Left lobe of liver (tissue), 2 donors: ENCODE measurements around the gene MROH8. TPM values are rescaled to one million over a fixed set of nuclear protein-coding genes. Genes with fewer than 3 reads are reported as not detected.
"Not testable (repeated sequence)": the region's sequence is repeated elsewhere in the genome, so short reads cannot be mapped to it uniquely, and the experiment has no call there.

ENCODE experiments used
- ATAC-seq: fragments of 200-7000 bp; cut with Tn5 transposase; one replicate; pipeline ENCODE4 v1.9.1; 2020; ENCODE audit warnings: mild to moderate bottlenecking, moderate library complexity
- DNase-seq: peaks from one replicate; pipeline ENCODE4 v3.0.0-alpha.2; 2020; ENCODE audit warnings: low spot score
- total RNA-seq: library from RNA; stranded (reverse); gene quantifications from one replicate; pipeline ENCODE4 v1.2.1, GENCODE V29; 2021
- donor health status: DM: no; HTN: no; CAD: no; lungs with moderate emphysema.
- donor health status: DM: no; HTN: yes; CAD: no.

The MROH8 gene
- total RNA-seq, 1 donor from 2014 or later = 4.7 TPM

- DNase-seq (peak; percentile 85), ATAC-seq (peak; percentile 91)
These were observed 83.5 kb downstream of the MROH8 start, which contains the start of gene RBL1 for GRCh38 chr20:37095599-37096414. Gene RBL1 (minus strand): TSS chr20:37095997. CDS start chr20:37095928, 69 bp downstream.

GRCh38 chr20:37095108-37095598 is 84.2 kb downstream of the MROH8 start:
- ATAC-seq (peak; percentile 42), DNase-seq (no peak)

- no peak for DNase-seq
- ATAC-seq = no peak
These were observed 88.9 kb downstream of the MROH8 start for GRCh38 chr20:37090407-37090806.

GRCh38 chr20:37081717-37082289 is 97.5 kb downstream of the MROH8 start:
- ATAC-seq = peak; percentile 79

GRCh38 chr20:37077009-37077408 is 102.3 kb downstream of the MROH8 start:
- DNase-seq (no peak), ATAC-seq (no peak)

More at GRCh38 chr20:37081717-37082289, 97.5 kb downstream of the MROH8 start:
- no peak for DNase-seq

GRCh38 chr20:37075932-37076685 is 103.2 kb downstream of the MROH8 start:
- ATAC-seq = no peak
- no peak for DNase-seq

GRCh38 chr20:37072293-37073196 is 106.8 kb downstream of the MROH8 start:
- ATAC-seq (no peak), DNase-seq (no peak)

- ATAC-seq = no peak
- DNase-seq = no peak
These were observed 107.9 kb downstream of the MROH8 start for GRCh38 chr20:37071481-37071911.

- not testable (repeated sequence) for DNase-seq, ATAC-seq
These were observed 109.8 kb downstream of the MROH8 start for GRCh38 chr20:37069563-37069962.

GRCh38 chr20:37066168-37066567 is 113.2 kb downstream of the MROH8 start:
- DNase-seq (no peak), ATAC-seq (no peak)

GRCh38 chr20:37055276-37055675 is 124.1 kb downstream of the MROH8 start:
- DNase-seq = no peak
- ATAC-seq = peak; percentile 82

GRCh38 chr20:37053230-37053950 is 126.0 kb downstream of the MROH8 start:
- no peak for ATAC-seq
- no peak for DNase-seq

Other genes with a start within 250 kb of the MROH8 start
- 22.5 TPM for gene SAMHD1, start 227.8 kb downstream of the MROH8 start, total RNA-seq
- 2.2 TPM for gene RBL1, start 83.6 kb downstream of the MROH8 start, total RNA-seq
- gene RPN2, start 218 bp downstream of the MROH8 start, total RNA-seq = 128 TPM
- not detected for gene GHRH, start 82.3 kb upstream of the MROH8 start, total RNA-seq
- 12.3 TPM for gene MANBAL, start 110.1 kb upstream of the MROH8 start, total RNA-seq
- 9.6 TPM for gene SRC, start 166.6 kb upstream of the MROH8 start, total RNA-seq